Measurements from ENCODE around the gene DHRSX. TPM values are rescaled to one million over a fixed set of nuclear protein-coding genes. Genes with fewer than 3 reads are reported as not detected.
A peak's percentile ranks its signal among the peaks of the same experiment; 100 is the strongest.
"Not testable (repeated sequence)": the region's sequence is repeated elsewhere in the genome, so short reads cannot be mapped to it uniquely, and the experiment has no call there.

Gene DHRSX
- total RNA-seq, 1 donor from 2014 or later, result 30.4 TPM

DNA sequence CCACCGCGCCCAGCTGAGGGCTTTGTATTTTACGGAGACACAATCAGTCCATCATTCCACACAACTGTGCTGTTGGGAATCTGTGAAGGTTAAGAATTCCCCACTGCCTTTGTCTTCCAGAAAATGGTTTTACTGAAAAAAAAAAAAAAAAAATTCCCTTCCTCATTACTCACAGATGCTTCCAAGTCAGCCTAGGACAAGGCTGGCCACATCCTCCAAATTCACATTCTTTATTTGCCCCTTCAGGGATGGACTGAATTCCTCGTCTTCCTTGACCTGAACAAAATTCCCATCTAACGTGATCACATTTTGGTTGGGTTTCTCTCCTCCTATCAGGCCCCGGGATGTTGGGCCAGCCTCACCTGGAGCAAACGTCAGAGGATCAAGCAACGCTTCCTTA, 130.3 kb downstream of the DHRSX start:
- no peaks in the 10 kb centered on the region for H3K27me3 Mint-ChIP-seq (ENCODE audit: low read depth, unreplicated experiment)
- H3K4me3 Mint-ChIP-seq (ENCODE audit: unreplicated experiment), result no peak overlapping the region
- peak; percentile 47 for FAIRE-seq
- H3K27ac Mint-ChIP-seq (ENCODE audit: unreplicated experiment), result peak overlapping the region; percentile 34
- H3K4me1 Mint-ChIP-seq (ENCODE audit: low read depth, unreplicated experiment), result peaks cover 3% of the 10 kb centered on the region
- H3K27me3 ChIP-seq (ENCODE audit: insufficient read depth, low read length), result no peaks in the 10 kb centered on the region
- no peaks in the 10 kb centered on the region for H3K9me3 ChIP-seq (ENCODE audit: insufficient read depth, low read depth, low read length)
- H3K4me3 ChIP-seq (ENCODE audit: insufficient read depth, low read depth, low read length), result no peak overlapping the region
- H3K27ac ChIP-seq (ENCODE audit: low read depth, low read length), result no peak overlapping the region
- H3K4me2 ChIP-seq (ENCODE audit: low read length), result peak overlapping the region; percentile 50
- H3K36me3 ChIP-seq (ENCODE audit: insufficient read depth, low read length), result no peaks in the 10 kb centered on the region
- H3K9ac ChIP-seq (ENCODE audit: low read length), result no peak overlapping the region
- no peaks in the 10 kb centered on the region for H3K9me3 Mint-ChIP-seq (ENCODE audit: unreplicated experiment)
- peaks cover 12% of the 10 kb centered on the region for H3K36me3 Mint-ChIP-seq (ENCODE audit: low read depth, unreplicated experiment)
- H3K79me2 ChIP-seq (ENCODE audit: insufficient read depth, low read length), result no peaks in the 10 kb centered on the region
- no peak overlapping the region for H2AFZ ChIP-seq (ENCODE audit: low read depth, low read length)
- DNase-seq (ENCODE audit: low read depth), result peak; percentile 77
- H4K20me1 ChIP-seq (ENCODE audit: insufficient read depth, low read length), result no peaks in the 10 kb centered on the region
- no peak for TF ChIP-seq EZH2 (IDR thresholded peaks at IDR 0.05; ENCODE audit: insufficient read depth, low read length)
- TF ChIP-seq, protein P1, sequence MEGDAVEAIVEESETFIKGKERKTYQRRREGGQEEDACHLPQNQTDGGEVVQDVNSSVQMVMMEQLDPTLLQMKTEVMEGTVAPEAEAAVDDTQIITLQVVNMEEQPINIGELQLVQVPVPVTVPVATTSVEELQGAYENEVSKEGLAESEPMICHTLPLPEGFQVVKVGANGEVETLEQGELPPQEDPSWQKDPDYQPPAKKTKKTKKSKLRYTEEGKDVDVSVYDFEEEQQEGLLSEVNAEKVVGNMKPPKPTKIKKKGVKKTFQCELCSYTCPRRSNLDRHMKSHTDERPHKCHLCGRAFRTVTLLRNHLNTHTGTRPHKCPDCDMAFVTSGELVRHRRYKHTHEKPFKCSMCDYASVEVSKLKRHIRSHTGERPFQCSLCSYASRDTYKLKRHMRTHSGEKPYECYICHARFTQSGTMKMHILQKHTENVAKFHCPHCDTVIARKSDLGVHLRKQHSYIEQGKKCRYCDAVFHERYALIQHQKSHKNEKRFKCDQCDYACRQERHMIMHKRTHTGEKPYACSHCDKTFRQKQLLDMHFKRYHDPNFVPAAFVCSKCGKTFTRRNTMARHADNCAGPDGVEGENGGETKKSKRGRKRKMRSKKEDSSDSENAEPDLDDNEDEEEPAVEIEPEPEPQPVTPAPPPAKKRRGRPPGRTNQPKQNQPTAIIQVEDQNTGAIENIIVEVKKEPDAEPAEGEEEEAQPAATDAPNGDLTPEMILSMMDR (IDR thresholded peaks at IDR 0.05; ENCODE audit: insufficient read depth, low read depth, low read length), result no peak
- peaks cover 7% of the 10 kb centered on the region for H3K4me1 ChIP-seq (ENCODE audit: insufficient read depth, low read length)

DNA sequence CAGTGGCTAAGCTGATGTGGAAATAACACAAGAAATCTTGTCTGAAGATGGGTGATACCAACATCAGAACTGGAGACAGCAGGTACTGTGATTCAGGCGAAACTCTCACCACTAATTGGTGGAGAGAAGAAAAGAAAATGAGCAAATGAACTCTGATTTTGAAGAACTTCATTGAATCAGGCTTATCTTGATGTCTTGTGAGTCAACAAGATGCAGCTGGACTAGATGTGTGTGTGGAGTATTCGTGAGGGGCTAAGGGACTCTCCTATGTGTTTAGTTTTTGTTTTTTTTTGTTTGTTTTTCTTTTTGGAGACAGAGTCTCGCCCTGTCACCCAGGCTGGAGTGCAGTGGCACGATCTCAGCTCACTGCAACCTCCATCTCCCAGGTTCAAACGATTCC, 131.6 kb downstream of the DHRSX start:
- no peaks in the 10 kb centered on the region for H3K36me3 ChIP-seq (ENCODE audit: insufficient read depth, low read length)
- no peak overlapping the region for H3K4me3 ChIP-seq (ENCODE audit: insufficient read depth, low read depth, low read length)
- DNase-seq (ENCODE audit: low read depth), result no peak
- H3K27me3 Mint-ChIP-seq (ENCODE audit: low read depth, unreplicated experiment), result no peaks in the 10 kb centered on the region
- no peaks in the 10 kb centered on the region for H4K20me1 ChIP-seq (ENCODE audit: insufficient read depth, low read length)
- no peaks in the 10 kb centered on the region for H3K79me2 ChIP-seq (ENCODE audit: insufficient read depth, low read length)
- no peak overlapping the region for H3K27ac ChIP-seq (ENCODE audit: low read depth, low read length)
- peaks cover 3% of the 10 kb centered on the region for H3K4me1 Mint-ChIP-seq (ENCODE audit: low read depth, unreplicated experiment)
- no peaks in the 10 kb centered on the region for H3K27me3 ChIP-seq (ENCODE audit: insufficient read depth, low read length)
- peaks cover 7% of the 10 kb centered on the region for H3K4me1 ChIP-seq (ENCODE audit: insufficient read depth, low read length)
- H3K27ac Mint-ChIP-seq (ENCODE audit: unreplicated experiment), result no peak overlapping the region
- no peak overlapping the region for H3K4me3 Mint-ChIP-seq (ENCODE audit: unreplicated experiment)
- peaks cover 2% of the 10 kb centered on the region for H3K9me3 Mint-ChIP-seq (ENCODE audit: unreplicated experiment)
- FAIRE-seq, result no peak
- H3K9me3 ChIP-seq (ENCODE audit: insufficient read depth, low read depth, low read length), result no peaks in the 10 kb centered on the region
- TF ChIP-seq, protein P1 (IDR thresholded peaks at IDR 0.05; ENCODE audit: insufficient read depth, low read depth, low read length), result no peak
- no peak for TF ChIP-seq EZH2 (IDR thresholded peaks at IDR 0.05; ENCODE audit: insufficient read depth, low read length)
- H3K36me3 Mint-ChIP-seq (ENCODE audit: low read depth, unreplicated experiment), result peaks cover 16% of the 10 kb centered on the region
- no peak overlapping the region for H3K9ac ChIP-seq (ENCODE audit: low read length)
- no peak overlapping the region for H3K4me2 ChIP-seq (ENCODE audit: low read length)
- no peak overlapping the region for H2AFZ ChIP-seq (ENCODE audit: low read depth, low read length)

DNA sequence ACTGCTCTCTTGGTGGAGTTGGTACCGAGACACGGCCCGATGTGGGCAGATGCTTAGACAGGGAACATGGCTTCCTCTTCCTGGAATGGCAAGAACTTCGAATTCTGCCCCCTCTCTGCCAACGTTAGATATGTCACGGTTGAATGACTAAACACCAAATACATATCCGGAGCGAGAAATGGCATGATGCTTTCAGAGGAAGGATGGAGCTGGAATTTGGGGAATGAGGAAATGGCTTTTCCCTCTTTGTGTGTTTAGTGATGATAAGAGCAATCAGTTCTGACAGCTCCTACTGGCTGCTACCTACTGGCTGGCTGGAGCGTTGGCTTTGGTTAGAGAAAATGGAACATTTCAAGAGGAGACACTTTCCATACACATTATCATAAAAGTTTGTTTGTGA, 140.0 kb downstream of the DHRSX start:
- no peak for FAIRE-seq
- TF ChIP-seq, protein P1 (IDR thresholded peaks at IDR 0.05; ENCODE audit: insufficient read depth, low read depth, low read length), result no peak
- TF ChIP-seq EZH2 (IDR thresholded peaks at IDR 0.05; ENCODE audit: insufficient read depth, low read length), result no peak
- Mint-ChIP-seq H3K4me3 (ENCODE audit: unreplicated experiment) (no peak overlapping the region), H3K4me1 (ENCODE audit: low read depth, unreplicated experiment) (no peaks in the 10 kb centered on the region), H3K9me3 (ENCODE audit: unreplicated experiment) (peaks cover 2% of the 10 kb centered on the region), H3K27me3 (ENCODE audit: low read depth, unreplicated experiment) (no peaks in the 10 kb centered on the region), H3K27ac (ENCODE audit: unreplicated experiment) (no peak overlapping the region), H3K36me3 (ENCODE audit: low read depth, unreplicated experiment) (peaks cover 17% of the 10 kb centered on the region)
- peaks cover 2% of the 10 kb centered on the region for H3K9me3 ChIP-seq (ENCODE audit: insufficient read depth, low read depth, low read length)
- H3K9ac ChIP-seq (ENCODE audit: low read length), result no peak overlapping the region
- peaks cover 5% of the 10 kb centered on the region for H3K4me1 ChIP-seq (ENCODE audit: insufficient read depth, low read length)
- H3K4me3 ChIP-seq (ENCODE audit: insufficient read depth, low read depth, low read length), result no peak overlapping the region
- H3K4me2 ChIP-seq (ENCODE audit: low read length), result no peak overlapping the region
- no peaks in the 10 kb centered on the region for H3K36me3 ChIP-seq (ENCODE audit: insufficient read depth, low read length)
- no peaks in the 10 kb centered on the region for H3K27me3 ChIP-seq (ENCODE audit: insufficient read depth, low read length)
- no peak overlapping the region for H3K27ac ChIP-seq (ENCODE audit: low read depth, low read length)
- no peaks in the 10 kb centered on the region for H3K79me2 ChIP-seq (ENCODE audit: insufficient read depth, low read length)
- H2AFZ ChIP-seq (ENCODE audit: low read depth, low read length), result no peak overlapping the region
- DNase-seq (ENCODE audit: low read depth), result peak; percentile 30
- no peaks in the 10 kb centered on the region for H4K20me1 ChIP-seq (ENCODE audit: insufficient read depth, low read length)

DNA sequence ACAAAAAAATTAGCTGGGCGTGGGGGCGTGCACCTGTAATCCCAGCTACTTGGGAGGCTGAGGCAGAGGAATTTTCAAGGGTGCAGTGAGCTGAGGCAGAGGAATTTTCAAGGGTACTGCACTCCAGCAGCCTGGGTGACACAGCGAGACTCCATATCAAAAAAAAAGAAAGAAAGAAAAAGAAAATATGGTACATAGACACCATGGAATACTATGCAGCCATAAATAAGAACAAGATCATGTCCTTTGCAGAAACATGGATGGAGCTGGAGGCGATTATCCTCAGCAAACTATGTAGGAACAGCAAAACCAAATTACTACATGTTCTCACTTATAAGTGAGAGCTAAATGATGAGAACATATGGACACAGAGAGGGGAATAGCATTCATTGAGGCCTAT, 141.3 kb downstream of the DHRSX start:
- not testable (repeated sequence) for H3K79me2 ChIP-seq (ENCODE audit: insufficient read depth, low read length); H3K4me1 Mint-ChIP-seq (ENCODE audit: low read depth, unreplicated experiment); H3K4me3 Mint-ChIP-seq (ENCODE audit: unreplicated experiment); FAIRE-seq; H3K9ac ChIP-seq (ENCODE audit: low read length); H2AFZ ChIP-seq (ENCODE audit: low read depth, low read length); H3K27me3 ChIP-seq (ENCODE audit: insufficient read depth, low read length); H3K9me3 Mint-ChIP-seq (ENCODE audit: unreplicated experiment); H3K27me3 Mint-ChIP-seq (ENCODE audit: low read depth, unreplicated experiment); H3K4me2 ChIP-seq (ENCODE audit: low read length); H3K27ac ChIP-seq (ENCODE audit: low read depth, low read length); H3K27ac Mint-ChIP-seq (ENCODE audit: unreplicated experiment); H3K9me3 ChIP-seq (ENCODE audit: insufficient read depth, low read depth, low read length); H4K20me1 ChIP-seq (ENCODE audit: insufficient read depth, low read length); H3K4me3 ChIP-seq (ENCODE audit: insufficient read depth, low read depth, low read length); H3K36me3 ChIP-seq (ENCODE audit: insufficient read depth, low read length); H3K4me1 ChIP-seq (ENCODE audit: insufficient read depth, low read length); DNase-seq (ENCODE audit: low read depth)
- H3K36me3 Mint-ChIP-seq (ENCODE audit: low read depth, unreplicated experiment), result peaks cover 16% of the 10 kb centered on the region
